HG03280 (cell line): Measurements from ENCODE around the gene GPR3.
"Not testable (repeated sequence)": the region's sequence is repeated elsewhere in the genome, so short reads cannot be mapped to it uniquely, and the experiment has no call there.

ENCODE experiments used
- ATAC-seq: cut with Tn5 transposase; IDR thresholded peaks from one replicate; pipeline ENCODE4 v1.9.1; 2021; ENCODE audit warnings: mild to moderate bottlenecking, moderate library complexity; ENCODE audit not compliant: unreplicated experiment

The GPR3 gene

DNA sequence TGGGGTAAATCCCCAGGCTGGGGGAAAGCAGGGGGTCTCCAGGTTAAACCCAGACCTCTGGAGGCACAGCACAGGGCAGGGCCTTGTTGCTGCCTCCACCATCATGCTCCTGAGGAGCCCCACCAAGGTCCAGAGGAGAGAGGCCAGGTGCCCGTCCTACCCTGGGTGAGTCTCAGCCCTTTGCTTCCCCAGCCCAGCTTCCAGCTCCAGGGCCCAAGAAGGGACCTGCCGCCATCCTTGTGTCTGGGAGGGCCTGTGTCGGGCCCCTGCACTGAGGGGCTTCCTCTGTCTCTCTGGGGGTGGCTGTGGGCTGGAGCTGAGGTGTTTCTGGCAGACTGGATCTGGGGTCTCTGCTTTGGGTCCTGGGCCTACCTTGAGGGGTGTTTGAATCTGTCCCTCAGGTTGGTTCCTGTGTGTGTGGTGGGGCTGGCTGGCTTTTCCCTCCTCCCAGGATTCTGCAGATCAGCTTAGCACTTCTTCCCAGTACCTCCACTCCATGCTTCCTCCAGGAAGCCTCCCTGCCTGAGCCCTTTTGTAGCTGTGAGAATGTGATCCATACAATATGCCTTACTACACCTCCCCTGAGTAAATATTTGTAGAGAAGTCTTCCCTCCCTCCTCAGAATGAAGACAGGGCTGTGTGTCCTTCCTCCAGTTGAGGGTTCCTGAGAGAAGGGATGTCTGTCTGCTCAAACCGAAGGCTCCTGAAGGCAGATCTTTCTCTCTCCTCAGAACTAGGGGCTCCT lies 6.2 kb downstream of the GPR3 start:
- ATAC-seq, result no peak

DNA sequence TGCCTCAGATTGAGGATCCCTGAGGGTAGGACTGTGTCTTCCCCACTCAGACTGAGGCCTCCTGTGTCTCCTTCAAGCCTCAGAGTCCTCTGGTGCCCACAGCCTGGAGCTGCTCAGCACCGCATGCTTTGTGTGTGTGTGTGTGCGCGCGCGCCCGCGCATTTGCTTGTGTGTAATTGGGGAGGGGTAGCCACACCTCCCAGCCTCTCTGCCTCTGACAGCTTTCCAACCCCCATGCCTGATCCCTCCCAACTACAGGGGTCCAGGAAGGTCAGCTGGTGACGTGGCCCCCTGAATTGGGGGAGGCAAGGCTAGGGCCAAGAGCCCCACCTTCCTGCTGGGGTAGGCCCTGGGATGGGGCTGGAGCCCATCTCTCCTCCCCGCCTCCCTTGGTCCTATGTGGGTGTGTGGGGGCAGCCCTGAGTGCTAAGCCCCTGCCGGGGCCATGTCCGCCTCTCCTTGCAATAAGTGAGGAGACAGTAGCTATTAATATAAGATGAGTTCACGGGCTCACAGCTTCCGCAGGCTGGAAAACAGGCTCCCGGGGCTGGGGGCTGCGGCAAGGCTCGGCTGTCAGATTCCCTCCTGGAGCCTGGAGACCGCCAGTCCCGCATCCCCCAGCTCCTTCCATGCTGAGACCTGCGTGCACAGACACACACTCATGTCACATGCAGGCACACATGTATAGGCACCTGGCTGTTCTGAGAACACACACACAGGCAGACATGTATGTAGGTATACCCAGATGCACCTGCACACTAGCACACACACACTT lies 7.0 kb downstream of the GPR3 start:
- no peak for ATAC-seq

DNA sequence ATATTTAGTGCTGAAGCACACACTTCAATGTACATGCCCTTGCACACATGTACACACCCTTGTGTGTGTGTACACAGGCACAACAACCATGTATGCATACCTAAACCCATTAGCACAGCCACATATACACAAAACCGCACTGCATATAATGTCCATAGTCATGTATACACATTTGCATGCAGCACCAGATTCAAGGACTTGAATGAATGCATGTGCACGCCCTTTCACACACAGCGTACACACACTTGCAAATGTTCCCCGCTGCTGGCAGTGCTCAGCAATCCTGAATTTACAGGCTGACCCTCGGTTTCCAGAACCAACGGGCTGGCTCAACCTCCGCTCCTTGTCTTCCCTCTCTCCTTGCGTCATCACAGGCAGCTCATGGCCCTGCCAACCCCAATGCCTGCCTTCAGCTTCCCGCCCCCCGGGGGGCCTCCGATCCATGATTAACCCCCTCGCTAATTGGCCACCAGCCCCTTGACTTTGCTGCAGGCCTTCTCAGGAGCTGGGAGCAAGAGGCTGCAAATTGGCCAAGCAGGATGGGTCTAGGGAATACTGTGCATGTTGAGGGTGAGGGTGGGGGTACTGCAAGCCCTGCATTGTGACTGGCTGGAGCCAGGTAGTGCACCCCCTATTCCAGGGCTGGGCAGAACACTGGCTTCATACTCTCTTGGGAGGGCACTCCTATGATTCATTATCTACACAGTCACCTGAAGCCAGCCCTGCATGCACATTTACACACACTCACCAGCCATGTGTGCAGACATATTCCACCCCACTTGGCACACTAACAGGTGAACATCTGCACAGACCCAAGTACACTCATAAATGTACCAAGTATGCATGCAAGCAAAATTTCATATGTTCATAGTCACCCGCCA lies 7.9 kb downstream of the GPR3 start:
- ATAC-seq, result no peak

DNA sequence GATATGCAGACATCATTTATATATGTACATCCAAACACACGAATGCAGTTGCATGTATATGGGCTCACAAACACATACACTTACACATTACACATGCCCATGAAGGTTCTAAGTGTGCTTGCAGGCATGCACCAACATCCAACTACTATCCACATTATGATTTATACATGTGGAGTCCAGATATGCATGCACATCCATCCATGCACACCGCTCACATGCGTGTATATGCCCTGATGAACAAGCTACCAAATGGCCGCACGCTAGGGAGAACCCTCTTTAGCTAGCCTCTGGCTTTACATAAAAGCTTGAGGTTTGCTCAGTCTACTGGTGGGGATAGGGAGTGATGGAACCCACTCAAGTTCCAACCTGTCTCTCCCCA lies 8.5 kb downstream of the GPR3 start:
- ATAC-seq, result no peak

DNA sequence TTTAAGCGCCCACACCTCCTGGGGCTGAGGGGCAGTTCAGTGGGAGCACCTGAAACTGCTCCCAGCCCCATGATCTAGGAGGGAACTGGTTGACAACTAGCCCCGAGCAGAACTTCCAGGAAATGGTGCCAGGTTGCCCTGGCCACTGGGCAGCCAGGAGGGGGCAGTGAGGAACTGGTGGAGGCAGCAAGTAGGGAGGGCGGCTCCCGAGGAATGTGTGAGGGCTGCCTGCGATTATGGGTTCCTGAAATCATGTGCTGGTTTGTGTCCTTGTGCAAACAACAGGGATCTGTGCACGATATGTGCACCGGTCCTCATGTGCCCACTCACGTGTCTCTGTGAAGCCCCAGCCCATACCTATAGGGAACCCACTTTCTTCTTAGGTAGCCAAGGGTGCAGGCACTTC lies 9.9 kb downstream of the GPR3 start:
- ATAC-seq, result no peak

DNA sequence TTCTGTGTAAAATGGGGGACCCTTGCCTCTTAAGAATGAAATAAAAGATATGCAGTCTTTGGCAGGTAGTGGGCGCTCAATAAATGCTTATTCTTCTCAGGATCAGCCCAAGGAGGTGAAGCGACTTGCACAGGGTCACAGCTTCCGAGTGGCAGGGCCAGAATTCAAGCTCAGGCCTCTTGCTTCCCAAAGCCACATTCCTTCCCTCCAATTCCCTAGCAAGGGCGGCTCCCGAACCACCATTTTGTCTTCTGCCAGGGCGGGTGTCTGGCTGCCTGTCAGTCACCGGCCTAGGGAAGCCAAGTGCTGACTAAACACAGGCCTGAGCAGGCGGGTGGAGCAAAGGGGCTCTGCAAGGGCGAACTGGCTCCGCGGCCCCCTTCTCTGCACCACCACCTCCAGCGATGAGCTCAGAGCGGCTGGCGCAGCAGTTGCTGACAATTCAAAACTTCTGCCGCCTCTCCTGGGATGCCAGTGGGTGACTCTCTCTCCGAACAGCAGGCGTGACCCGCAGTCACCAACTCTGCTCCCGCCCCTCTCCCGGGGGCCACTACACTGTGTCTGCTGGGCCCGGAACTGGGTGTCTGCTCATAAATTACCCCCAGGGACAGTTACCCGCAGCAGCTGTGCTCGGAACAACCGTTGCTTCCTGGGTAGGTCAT lies 10.8 kb downstream of the GPR3 start:
- no peak for ATAC-seq

DNA sequence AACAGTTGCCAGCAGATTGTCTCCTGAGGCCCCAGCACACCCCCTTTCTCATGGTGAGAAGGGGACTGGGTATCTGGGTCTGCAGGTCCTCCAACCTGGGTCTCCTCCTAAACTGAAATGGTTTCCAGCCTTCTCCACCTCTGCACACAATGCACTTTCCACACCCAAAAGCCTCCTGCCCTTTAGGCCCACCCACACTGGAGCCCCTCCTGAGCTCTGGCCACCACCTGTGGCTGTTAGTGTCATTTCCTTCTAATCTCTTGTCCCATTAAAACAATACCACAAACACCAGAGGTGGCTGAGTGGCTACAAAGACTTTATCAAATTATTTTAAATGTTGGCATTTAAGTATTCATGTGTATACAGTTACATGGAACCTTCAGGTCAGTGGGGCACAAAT lies 11.5 kb downstream of the GPR3 start:
- no peak for ATAC-seq

DNA sequence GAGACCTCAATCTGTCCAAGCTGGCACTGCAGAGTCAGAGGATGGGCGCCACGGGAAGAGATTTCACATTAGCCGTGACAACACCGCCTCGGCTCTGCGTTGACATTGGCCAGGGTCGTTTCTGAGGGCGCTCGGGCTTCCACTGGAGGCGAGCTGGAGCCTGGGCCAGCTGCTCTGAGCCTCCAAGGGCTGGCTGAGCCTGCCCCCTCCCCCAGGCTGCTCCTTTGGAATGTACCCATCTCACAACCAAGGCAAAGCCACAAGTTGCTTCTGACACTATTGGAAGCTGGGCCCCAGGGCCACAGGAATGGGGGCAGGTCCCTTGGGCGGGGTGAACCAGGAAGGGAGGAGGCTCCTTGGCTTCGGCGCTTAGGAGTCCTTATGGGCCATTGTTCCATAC lies 12.7 kb downstream of the GPR3 start:
- no peak for ATAC-seq

DNA sequence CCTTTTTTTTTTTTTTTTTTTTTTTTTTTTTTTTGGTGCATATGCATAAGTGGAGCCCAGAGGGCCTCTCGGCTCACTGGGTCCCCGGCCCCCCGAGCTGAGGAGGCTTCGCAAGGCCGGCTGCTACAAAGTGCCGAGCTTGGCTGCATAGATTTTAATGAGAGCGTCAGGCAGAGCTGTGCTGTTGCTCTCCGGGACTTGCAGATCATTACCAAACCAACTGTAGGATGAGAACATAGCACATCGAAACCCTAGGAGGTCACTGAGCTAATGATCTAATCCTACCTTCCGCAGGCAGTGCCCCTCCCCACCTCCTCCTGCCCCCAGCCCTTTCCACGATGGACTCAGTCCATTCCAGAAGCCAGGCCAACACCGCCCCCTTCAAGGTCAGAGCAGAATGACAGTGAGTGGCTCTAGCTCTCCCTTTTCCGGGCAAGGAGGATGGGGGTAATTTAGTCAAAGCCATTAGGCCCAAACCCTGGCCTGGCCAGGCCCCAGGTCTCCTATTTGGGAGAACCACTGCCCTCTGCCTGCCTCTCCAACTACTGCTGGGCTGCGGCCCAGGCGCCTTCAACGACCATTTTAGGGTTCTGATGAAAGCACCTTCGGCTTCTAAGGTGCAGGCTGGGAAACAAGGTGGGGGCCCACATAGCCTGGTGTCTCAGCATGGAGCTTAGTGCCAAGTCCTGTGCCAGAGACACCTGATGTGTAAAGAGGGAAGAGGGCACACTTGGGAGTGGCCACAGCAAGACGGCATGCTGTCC lies 13.4 kb downstream of the GPR3 start:
- ATAC-seq, result not testable (repeated sequence)

DNA sequence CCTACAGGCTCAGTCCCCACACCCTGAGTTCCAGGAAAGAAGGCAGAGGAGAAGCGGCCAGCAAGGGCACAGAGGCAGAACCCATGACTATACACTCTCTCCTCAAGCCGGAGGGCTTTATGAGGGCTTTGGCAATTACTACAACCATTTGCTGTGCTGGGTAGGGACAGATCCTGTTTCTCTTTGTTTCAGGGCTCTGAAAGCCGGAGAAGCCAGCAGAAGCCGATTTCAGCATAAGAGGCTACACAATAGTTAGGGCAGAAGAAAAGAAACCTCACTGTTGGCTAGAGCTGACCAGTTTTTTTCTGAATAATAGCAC lies 13.9 kb downstream of the GPR3 start:
- ATAC-seq, result no peak

DNA sequence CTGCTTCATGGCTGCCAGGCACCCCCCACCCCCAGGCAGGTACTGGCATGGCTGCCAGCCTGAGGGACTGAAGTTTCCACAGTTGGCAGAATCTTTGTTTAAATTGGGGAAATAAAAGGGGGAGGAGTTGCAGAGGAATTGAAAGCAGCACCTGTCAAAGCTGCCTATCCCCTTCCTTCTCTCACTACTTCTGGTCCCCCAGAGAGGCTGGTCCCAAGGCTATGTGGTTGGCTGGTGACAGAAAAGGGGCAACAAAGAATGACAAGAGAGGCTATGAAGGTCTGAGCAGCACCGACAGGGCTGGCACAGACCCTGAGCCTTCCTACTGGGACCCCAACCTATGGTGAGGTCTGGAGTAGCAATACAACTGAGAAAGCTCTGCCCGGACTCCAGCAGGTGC lies 14.4 kb downstream of the GPR3 start:
- not testable (repeated sequence) for ATAC-seq

DNA sequence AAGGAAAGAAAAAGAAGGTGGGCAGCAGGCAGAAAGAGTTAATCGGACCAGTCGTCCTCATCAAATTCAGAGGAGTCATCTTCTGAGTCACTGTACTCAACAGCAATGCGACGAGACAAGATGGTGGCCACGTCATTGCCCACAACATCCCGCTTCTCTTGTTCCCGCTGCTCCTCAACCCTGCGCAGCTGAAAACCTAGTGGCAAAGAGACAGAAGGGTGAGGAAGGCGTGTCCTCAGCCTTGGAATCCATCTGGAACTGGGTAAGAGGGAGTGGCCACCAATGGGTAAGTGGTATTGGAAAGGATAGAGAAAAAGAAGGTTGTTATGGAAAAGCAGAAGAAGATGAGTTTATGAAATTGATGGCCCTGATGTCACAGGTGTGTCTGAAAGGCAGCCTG lies 15.7 kb downstream of the GPR3 start:
- no peak for ATAC-seq

DNA sequence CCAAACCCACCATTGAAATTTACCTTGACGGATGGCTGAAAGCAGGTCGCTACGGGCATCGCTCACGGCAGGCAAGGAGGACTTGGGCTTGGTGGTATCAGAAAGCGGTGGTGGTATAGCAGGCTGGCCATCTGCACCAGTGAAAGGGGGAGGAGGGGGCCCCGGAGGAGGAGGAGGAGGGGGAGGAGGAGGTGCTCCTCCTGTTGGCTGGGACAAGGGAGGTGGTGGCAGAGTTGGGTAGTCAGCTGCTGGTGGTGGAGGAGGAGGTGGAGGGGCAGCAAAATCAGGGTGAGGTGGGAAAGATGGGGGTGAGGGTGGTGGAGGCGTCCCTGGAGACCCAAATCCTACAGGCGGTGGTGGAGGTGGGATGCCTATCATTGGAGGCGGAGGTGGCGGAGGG lies 17.2 kb downstream of the GPR3 start:
- no peak for ATAC-seq

DNA sequence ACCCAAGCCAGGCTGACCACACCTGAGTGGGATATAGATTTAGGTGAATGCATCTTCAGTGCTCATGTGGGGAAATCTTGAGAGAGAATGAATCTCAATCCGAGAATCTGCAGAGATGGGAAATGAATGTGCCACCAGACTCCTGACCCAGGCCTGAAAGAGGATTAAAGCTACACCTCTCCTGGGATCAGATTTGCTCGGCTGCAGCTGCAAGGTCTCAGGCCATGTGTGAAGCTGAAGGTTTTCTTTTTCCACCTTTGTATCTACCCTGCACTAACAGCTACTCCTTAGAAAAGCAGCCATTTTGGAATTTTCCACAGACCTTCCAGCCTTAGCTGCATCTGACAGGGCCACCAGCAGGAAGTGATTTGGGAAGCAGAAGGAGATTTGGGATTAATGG lies 18.3 kb downstream of the GPR3 start:
- no peak for ATAC-seq

DNA sequence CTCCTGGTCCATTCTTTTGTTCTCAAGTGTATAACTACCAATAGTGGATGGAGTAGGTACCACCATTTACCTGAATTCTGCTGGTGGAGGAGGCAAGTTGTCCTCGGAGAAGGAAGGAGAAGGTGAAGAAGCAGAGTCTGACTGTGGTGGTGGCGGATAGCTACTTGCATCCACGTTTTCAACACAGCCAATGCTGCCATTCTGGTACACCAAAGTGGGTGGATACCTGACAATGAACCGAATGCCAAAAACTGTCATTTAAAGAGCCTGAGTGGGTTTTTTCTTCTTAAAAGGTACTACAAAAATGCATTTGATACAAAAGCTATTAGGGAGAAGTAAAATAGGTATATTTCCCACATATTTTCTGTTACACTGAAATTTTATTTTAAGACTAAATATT lies 20.1 kb downstream of the GPR3 start:
- no peak for ATAC-seq

DNA sequence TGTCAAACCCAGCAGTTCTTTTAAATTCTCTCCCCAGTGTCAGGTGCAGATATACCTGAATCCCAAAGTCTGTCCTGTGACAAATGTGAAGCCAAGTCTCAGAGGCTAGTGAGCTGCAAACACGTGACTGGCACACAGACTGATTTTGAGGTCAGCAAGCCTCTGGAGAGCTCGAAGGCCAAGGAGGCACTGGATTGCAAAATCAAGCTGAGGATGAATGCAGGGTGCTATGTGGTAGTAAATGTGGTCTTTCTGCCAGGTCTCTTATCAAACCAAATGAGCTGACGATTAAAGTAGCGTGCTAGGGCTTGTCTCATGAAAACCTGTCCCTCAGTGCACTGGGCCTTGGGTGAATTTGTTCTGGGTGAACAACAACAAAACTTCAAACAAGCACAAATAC lies 20.6 kb downstream of the GPR3 start:
- no peak for ATAC-seq

DNA sequence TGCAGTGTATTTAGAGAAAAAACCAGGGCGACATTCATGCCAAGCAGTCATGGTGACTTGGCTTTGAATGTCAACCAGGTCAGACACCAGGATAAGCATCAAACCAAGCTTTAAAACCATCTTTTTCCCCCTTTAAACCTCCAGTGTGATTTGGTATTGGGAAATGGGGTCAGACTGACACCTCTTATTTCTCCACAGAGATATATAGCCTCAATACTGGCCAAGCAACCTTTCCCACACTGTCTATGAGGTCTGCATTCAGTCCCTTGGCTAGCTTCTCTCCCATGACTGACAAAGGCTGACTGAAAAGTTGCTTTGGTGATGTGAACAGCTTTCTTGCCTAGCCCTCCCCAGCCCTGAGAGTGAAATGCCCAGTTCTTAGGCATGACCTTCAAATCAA lies 21.7 kb downstream of the GPR3 start:
- no peak for ATAC-seq

DNA sequence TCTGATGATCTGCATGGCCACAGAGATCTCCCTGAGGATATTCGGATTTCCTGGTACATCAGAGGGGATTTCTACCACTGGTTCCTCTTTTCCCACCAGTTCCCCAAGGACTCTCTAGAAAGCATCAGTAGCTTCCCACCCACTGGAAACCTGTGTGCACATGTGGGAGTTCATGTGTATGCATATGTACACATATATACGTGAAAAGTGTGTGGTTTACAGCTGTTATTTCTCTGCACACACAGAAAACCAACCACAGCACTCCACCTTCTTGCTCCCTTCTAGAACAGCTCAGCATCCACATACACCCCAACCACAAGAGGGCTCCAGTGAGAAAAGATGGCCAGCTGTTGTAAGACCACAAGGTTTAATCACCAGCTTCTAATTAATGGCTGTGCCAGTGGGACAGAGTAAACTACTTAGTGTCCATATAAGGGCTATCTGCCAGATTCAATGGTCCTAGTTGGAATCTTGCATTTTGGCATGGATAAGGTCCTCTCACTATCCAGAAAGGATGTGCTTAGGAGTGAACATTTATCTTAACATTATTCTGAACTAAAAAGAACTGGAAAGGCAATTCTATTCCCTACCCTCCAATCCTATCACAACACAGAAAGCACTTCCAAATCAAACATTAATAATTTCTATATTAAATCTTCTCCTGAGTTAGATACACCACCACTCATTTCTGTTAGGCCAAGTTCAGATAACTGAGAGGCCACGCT lies 24.1 kb downstream of the GPR3 start:
- no peak for ATAC-seq

DNA sequence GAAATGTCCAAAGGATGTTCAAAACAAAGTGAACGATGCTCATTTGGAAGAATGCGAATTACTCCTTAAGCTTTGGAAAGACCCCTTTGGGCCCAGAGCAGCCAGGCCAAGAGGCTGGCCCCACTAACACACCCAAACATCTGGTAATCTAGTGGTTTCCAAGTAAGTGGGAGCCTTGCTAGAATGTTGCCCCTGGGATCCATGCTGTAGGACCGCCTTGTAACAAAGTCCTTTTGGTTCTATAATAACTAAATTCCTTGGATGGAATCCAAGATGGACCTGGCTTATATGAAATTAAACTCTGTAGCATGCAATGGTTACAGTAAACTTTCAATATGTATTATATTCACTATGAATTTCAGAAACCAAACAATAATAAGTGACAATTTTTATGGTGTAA lies 25.3 kb downstream of the GPR3 start:
- no peak for ATAC-seq
